ENCODE data around the gene IER2.

DNA sequence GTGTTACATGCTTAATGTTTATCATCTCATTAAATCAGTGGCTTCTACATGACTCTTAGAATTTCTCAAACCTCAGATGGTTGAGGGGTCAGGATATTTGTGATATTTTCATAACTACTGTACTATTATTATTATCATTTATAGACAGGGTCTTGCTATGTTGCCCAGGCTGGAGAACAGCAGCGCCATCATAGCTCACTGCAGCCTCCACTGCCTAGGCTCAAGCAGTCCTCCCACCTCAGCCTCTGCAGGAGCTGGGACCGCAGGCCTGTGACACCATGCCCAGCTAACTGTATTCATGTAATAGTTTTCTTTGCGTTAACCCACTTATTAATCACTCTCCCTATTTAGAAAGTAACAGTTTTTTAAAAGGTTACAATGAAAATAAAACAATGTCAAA, 9.5 kb downstream of the IER2 start:
- TF ChIP-seq CTCF (conservative IDR thresholded peaks at IDR 0.05; ENCODE audit: low read length) (0 out of 2 replicates have a peak, but pooled peaks have one; percentile 20), EZH2phosphoT487 (IDR thresholded peaks at IDR 0.05; ENCODE audit: borderline replicate concordance, low read depth, low read length) (no peak)
